Activated T-cell treated with anti-CD3 and anti-CD28 coated beads, Interleukin-2, amount 50 U/mL, for 72 hours (primary cell): ENCODE measurements around the gene LBH. TPM values are rescaled to one million over a fixed set of nuclear protein-coding genes. Genes with fewer than 3 reads are reported as not detected.

Experiments used
- ATAC-seq, 2 donors: fragments of 150-1000 bp; cut with Tn5 transposase; replicated peaks in 1 of 2; 2 replicates each; pipeline ENCODE4 v1.10.0; 2021; ENCODE audit warnings: moderate library complexity in 2 of 2, mild to moderate bottlenecking in 1 of 2
- DNase-seq, 2 donors: peaks; one replicate each; pipeline ENCODE4 v3.0.0; 2021 to 2022; ENCODE audit warnings: mixed read lengths in 1 of 2
- H3K27ac Mint-ChIP-seq: one replicate; pipeline ENCODE4 v1.8.0; 2022; ENCODE audit warnings: mild to moderate bottlenecking, moderate library complexity, mixed read lengths
- H3K27me3 Mint-ChIP-seq: one replicate; pipeline ENCODE4 v1.8.0; 2022; ENCODE audit warnings: low read depth, mixed read lengths
- H3K36me3 Mint-ChIP-seq, 2 donors: one replicate each; pipeline ENCODE4 v1.8.0; 2022; ENCODE audit warnings: mixed read lengths in 2 of 2, mild to moderate bottlenecking in 1 of 2; ENCODE audit not compliant: insufficient read depth in 2 of 2
- H3K4me1 Mint-ChIP-seq: one replicate; pipeline ENCODE4 v1.8.0; 2022; ENCODE audit warnings: low read depth, mixed read lengths
- H3K4me3 Mint-ChIP-seq, 2 donors: one replicate each; pipeline ENCODE4 v1.8.0; 2022; ENCODE audit warnings: mild to moderate bottlenecking in 2 of 2, mixed read lengths in 2 of 2, moderate library complexity in 2 of 2
- H3K9me3 Mint-ChIP-seq, 2 donors: one replicate each; pipeline ENCODE4 v1.8.0; 2022; ENCODE audit warnings: mixed read lengths in 2 of 2
- total RNA-seq, 2 donors: library from RNA; stranded (reverse); gene quantifications; one replicate each; pipeline ENCODE4 v1.2.3, GENCODE V29; 2022

Gene LBH
- total RNA-seq, 2 donors from 2014 or later: 129 to 133 TPM

DNA sequence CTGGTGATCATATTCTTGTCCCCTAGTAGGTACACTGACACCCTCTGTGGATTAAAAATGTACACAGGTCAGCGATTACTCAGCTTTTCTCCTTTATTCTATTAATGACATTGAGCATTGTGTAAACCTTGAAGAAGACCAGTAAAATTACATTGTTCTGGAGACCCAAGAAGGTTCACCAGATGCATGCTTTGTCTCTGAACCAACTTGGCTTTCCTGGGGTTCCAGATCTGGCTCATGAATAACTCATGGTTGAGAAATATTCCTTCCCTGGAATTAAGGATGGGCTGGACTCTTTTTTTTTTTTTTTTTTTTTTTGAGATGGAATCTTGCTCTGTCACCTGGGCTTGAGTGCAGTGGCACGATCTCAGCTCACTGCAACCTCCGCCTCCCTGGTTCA is 11.9 kb downstream of the LBH start:
- peaks cover 17 to 55% of the 10 kb centered on the region in 2 donors for H3K36me3 Mint-ChIP-seq
- H3K4me1 Mint-ChIP-seq: peaks cover 86% of the 10 kb centered on the region
- ATAC-seq (no peak), DNase-seq (no peak)
- peak overlapping the region; percentile 18 to 71 for H3K4me3 Mint-ChIP-seq
- H3K27ac Mint-ChIP-seq: peak overlapping the region; percentile 78
- no peaks in the 10 kb centered on the region for H3K9me3 Mint-ChIP-seq
- no peaks in the 10 kb centered on the region for H3K27me3 Mint-ChIP-seq

DNA sequence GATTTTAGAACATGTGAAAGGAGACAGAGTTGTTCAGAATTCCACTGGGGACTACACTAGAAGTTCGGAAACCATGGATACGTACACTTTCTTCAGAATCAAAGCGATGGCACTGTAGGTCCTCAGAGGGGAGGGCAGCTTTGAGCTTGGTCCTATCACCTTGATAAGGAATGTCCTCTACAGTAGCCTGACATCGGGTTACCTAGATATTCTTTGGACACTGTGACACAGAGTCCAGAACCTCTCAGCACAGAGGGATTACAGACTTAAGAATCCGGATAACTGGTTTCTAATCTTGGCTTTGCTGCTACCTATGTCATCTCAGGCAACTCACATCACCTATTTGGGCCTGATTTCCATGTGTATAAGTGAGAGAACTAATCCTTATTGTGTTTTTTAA is 14.0 kb downstream of the LBH start:
- no peak for ATAC-seq
- no peak for DNase-seq
- Mint-ChIP-seq H3K4me3 (peak overlapping the region in 1 of 2 donors; percentile 12), H3K9me3 (no peaks in the 10 kb centered on the region), H3K4me1 (peaks cover 85% of the 10 kb centered on the region), H3K36me3 (peaks cover 7 to 44% of the 10 kb centered on the region in 2 donors), H3K27ac (peak overlapping the region; percentile 80), H3K27me3 (no peaks in the 10 kb centered on the region)

DNA sequence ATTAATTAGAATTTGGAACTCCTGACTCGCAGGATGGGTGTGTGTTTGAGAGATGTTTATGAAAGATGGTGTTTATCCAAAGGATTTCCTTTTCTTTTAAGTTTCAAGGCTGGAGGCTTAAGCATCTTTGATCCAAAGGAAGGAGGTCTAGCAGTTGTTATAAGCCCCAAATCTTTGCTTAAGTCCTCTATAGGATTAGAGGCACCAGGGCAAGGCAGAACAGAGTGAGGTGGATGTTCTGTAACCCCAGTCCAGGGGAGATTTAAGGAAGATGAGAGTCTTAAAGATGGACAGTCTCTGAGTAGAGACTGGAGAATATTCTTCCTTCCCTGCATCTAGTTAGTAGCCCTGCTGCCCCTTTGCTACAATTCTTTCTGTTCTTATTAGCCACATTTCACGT is 17.5 kb downstream of the LBH start:
- no peak for DNase-seq
- H3K27ac Mint-ChIP-seq: peak overlapping the region; percentile 59
- peaks cover 81% of the 10 kb centered on the region for H3K4me1 Mint-ChIP-seq
- H3K4me3 Mint-ChIP-seq: peak overlapping the region in 1 of 2 donors; percentile 19
- H3K36me3 Mint-ChIP-seq: peaks cover 12 to 43% of the 10 kb centered on the region in 2 donors
- no peak for ATAC-seq
- no peaks in the 10 kb centered on the region for H3K27me3 Mint-ChIP-seq
- peaks cover 2 to 7% of the 10 kb centered on the region in 2 donors for H3K9me3 Mint-ChIP-seq

DNA sequence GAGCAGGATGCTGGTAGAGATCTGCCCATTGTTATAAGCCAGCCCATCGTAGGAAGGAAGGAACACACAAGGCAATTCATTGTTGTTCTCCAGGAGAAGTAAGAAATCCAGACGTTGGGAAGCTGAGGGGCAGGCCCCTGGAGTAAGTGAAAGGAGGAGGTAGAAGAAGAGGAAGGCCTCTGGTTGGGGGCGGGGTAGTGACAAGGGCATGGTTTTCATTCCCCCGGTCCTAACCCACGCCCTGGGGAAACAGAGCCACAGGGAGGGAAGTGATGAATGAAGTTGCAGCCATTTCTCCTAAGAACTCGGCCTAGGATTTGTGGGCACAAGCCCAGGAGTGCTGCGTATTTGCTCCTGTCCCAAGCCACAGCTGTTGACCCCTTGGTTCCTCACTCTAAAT is 18.0 kb downstream of the LBH start:
- no peak for ATAC-seq
- Mint-ChIP-seq H3K36me3 (peaks cover 12 to 42% of the 10 kb centered on the region in 2 donors), H3K27ac (peak overlapping the region; percentile 12), H3K4me1 (peaks cover 81% of the 10 kb centered on the region), H3K9me3 (peaks cover 2 to 7% of the 10 kb centered on the region in 2 donors), H3K4me3 (peak overlapping the region in 1 of 2 donors; percentile 7), H3K27me3 (no peaks in the 10 kb centered on the region)
- no peak for DNase-seq

DNA sequence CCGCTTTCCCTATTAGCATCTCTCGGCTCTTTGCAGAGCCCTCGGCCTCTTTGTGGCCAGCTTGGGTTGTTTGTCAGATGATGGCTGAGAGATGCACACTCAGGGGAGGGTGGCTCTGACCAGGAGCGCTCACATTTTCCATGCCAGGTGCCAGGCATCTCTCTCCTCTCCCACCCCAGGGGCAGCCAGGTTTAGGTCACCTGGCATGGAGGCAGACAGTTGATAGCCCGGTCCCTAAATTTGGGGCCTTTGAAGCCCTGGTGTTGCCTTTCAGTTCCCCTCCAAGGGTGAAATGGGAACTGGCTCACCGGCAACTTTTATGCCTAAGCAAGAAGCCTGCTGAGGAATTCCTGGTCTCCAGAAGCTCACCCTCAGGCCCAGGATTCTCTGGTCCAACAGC is 19.1 kb downstream of the LBH start:
- ATAC-seq: no peak
- Mint-ChIP-seq H3K9me3 (peaks cover 2 to 7% of the 10 kb centered on the region in 2 donors), H3K27me3 (no peaks in the 10 kb centered on the region), H3K27ac (no peak overlapping the region), H3K4me3 (no peak overlapping the region), H3K4me1 (peaks cover 87% of the 10 kb centered on the region), H3K36me3 (peaks cover 12 to 39% of the 10 kb centered on the region in 2 donors)
- no peak for DNase-seq

DNA sequence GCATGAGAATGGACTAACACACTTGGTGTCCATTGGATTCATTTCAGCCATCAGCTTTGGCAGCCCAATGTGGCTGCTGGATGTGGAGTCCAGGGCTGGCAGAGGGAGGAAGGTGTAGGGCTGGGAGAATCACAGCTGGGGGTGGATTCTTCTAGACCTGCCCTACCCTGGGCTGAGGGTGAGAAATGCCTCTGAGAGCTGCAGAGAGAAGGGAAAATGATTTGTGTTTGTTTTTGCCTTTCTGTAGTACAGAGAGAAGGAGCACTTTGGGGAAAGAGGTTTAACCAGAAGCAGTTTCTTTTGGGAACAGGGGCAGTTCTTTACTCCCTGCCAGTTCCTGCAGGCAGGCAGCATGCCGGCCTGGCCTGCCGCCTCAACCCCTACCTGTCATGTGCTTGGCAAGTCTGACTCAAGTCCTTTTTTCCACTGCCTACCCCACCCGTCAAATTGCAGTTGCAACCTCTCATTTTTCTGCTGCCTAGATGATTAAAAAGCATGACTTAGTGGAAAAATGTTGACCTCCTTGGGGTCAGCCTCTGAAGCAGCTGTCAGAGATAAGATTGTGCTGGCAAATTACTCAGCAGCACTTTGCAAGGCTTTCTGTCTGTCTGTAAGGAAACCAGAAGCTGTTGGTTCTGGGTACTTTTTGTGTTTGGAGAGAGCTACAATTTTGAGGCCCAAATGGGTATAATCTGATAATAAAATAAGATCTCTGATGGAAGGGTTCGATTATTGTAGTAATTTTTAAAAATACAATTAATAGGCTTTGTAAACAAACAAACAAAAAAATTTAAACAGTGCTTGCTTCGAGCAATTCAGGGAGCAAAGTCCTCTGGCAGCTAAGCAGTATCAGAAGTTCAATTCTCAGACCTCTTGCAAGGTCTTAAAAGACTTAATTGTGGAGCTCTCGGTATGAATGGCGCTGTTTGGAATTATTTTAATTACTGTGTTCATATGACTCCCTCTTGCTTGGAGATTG is 21.7 kb downstream of the LBH start:
- Mint-ChIP-seq H3K9me3 (peaks cover 2 to 7% of the 10 kb centered on the region in 2 donors), H3K4me1 (peaks cover 93% of the 10 kb centered on the region), H3K27me3 (no peaks in the 10 kb centered on the region), H3K4me3 (peak overlapping the region; percentile 58 to 74), H3K27ac (peak overlapping the region; percentile 89), H3K36me3 (peaks cover 9 to 38% of the 10 kb centered on the region in 2 donors)
- ATAC-seq: peak; percentile 88 to 92
- peak; percentile 72 to 79 for DNase-seq

DNA sequence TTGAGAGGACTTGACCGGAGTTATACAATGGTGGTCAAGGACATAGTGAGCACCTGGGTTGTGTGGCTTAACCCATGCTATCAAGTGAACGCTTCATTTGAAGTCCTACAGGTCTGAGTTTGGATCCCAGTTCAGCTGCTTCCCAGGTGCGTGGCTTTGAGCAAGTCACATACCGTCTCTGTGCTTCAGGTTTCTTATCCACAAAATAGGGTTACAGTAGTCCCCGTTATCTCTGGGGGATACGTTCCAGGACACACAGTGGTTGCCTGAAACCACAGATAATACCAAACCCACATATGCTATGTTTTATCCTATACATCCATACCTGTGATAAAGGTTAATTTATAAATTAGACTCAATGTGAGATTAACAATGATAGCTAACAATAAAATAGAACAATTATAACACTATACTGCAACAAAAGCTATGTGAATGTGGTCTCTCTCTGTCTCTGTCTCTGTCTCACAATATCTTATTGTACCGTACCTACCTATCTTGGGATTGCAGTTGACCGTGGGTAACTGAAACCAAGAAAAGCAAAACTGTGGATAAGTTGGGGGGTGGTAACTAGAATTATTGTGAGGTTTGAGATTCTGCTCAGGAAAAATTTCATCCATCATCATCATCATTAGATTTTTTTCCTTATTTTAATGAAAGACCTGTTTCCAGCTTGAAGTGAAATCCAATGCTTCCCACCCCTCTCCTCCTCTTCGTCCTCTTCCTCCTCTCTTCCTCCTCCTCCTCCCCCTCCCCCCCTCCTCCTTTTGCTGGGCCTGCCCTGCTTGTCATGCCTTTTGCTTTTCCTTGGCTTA is 22.7 kb downstream of the LBH start:
- H3K27ac Mint-ChIP-seq: peak overlapping the region; percentile 89
- H3K9me3 Mint-ChIP-seq: peaks cover 2 to 7% of the 10 kb centered on the region in 2 donors
- no peak for ATAC-seq
- no peak for DNase-seq
- H3K27me3 Mint-ChIP-seq: no peaks in the 10 kb centered on the region
- H3K4me3 Mint-ChIP-seq: peak overlapping the region in 1 of 2 donors; percentile 64
- H3K4me1 Mint-ChIP-seq: peaks cover 92% of the 10 kb centered on the region
- peaks cover 8 to 40% of the 10 kb centered on the region in 2 donors for H3K36me3 Mint-ChIP-seq

DNA sequence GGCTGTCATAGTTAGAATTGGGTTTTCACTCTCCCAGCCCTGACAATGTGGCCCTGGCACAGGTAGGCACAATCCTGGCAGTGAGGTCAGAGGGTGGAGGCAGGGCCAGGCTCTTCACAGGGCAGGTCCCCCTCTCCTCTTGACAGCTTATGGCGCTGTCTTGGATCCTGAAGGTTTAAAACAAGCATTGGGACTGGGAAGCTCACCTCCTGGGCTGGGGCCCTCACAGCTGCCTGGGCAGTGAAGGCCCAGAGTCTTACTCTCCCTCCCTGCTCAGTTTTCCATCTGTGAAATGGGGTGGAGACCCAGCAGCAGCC is 23.3 kb downstream of the LBH start:
- no peak for DNase-seq
- Mint-ChIP-seq H3K9me3 (peaks cover 2 to 7% of the 10 kb centered on the region in 2 donors), H3K36me3 (peaks cover 11 to 42% of the 10 kb centered on the region in 2 donors), H3K27ac (no peak overlapping the region), H3K4me3 (peak overlapping the region in 1 of 2 donors; percentile 59), H3K4me1 (peaks cover 92% of the 10 kb centered on the region), H3K27me3 (no peaks in the 10 kb centered on the region)
- ATAC-seq: no peak

DNA sequence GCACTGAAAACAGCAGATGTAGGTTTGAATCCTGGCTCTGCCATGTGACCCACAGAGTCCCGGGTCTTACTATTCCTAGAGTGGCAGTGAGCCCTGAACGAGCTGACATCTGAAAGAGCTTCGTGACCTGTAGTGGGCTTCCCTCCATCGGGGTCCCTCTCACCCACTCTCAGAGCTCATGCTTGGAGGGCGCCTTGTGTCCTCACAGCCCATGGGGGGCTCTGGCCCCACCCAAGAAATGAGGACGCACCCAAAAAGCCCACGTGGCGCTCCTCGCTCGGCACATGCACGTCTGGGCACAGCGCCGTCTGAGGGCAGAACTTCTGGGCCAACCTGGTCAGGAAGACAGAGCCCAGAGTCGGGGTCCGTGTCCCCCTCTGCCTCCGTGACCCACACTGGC is 23.7 kb downstream of the LBH start:
- no peaks in the 10 kb centered on the region for H3K27me3 Mint-ChIP-seq
- peaks cover 2 to 7% of the 10 kb centered on the region in 2 donors for H3K9me3 Mint-ChIP-seq
- no peak for ATAC-seq
- H3K36me3 Mint-ChIP-seq: peaks cover 13 to 46% of the 10 kb centered on the region in 2 donors
- no peak for DNase-seq
- H3K27ac Mint-ChIP-seq: no peak overlapping the region
- peaks cover 92% of the 10 kb centered on the region for H3K4me1 Mint-ChIP-seq
- H3K4me3 Mint-ChIP-seq: peak overlapping the region; percentile 35 to 59

DNA sequence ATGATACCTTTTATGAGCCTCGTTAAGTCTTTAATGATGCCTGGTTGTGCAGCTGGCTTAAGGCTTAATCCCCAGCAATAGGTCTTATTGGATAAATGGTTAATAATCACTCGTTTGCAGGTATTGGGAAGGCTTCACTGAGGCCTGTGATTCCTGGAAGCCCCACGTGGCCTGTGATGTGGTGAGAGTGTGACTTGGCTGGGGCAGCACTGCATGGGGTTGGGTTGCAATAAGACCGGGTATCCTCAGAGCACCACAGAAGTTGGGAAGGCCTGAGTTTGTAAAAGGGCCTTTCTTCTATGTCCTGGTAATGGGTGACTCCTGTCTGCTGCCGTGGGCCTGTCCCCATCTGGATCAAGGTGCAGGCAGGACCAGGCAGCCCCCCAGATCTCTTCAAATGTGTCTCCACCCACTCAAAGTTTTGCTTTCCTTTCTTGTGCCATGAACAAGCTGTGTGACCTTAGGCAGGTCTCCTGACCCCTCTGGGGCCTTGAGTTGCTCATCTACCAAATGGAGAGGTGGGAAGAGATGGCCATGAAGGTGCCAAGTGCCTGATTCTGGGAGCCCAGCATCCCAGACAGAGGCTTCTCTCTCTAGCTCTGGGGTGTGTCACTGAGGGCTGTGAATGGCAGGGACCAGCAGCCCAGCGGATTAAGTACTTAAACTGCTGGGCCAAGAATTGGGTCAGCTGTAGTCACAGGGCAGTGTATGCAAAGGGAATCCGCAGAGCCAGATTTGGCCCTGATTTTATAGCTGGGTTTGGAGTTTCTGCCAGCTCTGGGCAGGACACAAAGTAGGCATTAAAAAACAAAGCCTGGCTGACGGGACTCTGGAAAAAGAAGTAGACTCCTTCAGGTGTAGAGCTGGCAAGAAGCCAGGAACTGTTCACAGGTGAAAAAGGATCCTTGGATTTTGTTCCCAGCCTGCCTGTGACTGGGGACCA is 24.4 kb downstream of the LBH start:
- Mint-ChIP-seq H3K27me3 (no peaks in the 10 kb centered on the region), H3K4me1 (peaks cover 94% of the 10 kb centered on the region), H3K36me3 (peaks cover 19 to 49% of the 10 kb centered on the region in 2 donors), H3K9me3 (peaks cover 2 to 9% of the 10 kb centered on the region in 2 donors), H3K27ac (peak overlapping the region; percentile 69), H3K4me3 (peak overlapping the region; percentile 35 to 59)
- DNase-seq (no peak), ATAC-seq (no peak)

DNA sequence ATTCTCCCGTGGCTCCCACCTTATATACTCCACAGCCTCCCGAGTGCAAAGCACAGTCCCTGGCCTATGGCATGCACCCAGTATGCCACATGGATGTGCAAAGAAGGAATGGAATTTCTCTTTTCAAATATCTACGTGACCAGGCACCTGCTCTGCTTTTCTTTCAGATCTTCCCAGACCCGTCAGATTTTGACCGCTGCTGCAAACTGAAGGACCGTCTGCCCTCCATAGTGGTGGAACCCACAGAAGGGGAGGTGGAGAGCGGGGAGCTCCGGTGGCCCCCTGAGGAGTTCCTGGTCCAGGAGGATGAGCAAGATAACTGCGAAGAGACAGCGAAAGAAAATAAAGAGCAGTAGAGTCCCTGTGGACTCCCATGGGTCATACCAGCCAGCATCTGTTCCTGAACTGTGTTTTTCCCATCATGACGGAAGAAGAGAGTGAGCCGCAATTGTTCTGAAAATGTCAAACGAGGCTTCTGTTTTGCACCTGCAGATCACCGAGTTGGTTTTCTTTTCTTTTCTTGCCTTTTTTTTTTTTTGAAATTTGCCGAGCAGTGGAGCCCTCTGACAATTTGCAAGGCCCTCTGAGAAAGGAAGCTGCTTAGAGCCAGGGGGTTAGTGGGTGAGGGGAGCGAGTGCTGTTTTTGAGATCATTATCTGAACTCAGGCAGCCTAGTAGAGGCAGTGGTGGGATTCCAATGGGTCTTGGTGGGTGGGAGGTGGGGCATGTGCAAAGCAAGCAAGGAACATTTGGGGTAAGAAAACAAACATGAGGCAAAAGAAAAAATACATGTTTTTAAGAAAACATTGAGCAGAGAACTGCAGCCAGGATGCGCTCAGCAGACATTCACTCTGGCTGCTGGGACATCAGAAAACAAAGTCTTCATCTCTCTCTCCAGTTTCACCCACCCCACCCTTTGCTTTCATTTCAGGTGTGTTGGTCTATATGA is 26.2 kb downstream of the LBH start:
- Mint-ChIP-seq H3K36me3 (peaks cover 20 to 56% of the 10 kb centered on the region in 2 donors), H3K4me1 (peaks cover 98% of the 10 kb centered on the region), H3K27me3 (no peaks in the 10 kb centered on the region), H3K4me3 (peak overlapping the region; percentile 69 to 80), H3K9me3 (peaks cover 1 to 8% of the 10 kb centered on the region in 2 donors), H3K27ac (peak overlapping the region; percentile 31)
- DNase-seq (no peak), ATAC-seq (peak in 1 of 2 donors; percentile 14)
